Peyer's patch (tissue), 4 donors: ENCODE data around the gene PMPCA.

ENCODE experiments used
- CTCF ChIP-seq, 6 experiments: fragments of 450-650 bp in 4 of 6; fragments of 200-600 bp in 2 of 6; sonication (generic) in 1 of 6; IDR thresholded peaks; one replicate each; pipeline ENCODE4 v1.5.1; 2017 to 2019; ENCODE audit warnings: antibody characterized with exemption in 6 of 6, mild to moderate bottlenecking in 3 of 6, moderate library complexity in 1 of 6
- POLR2A ChIP-seq, 2 donors: fragments of 450-650 bp; IDR thresholded peaks; one replicate each; pipeline ENCODE4 v1.5.1; 2017; ENCODE audit warnings: antibody characterized with exemption in 2 of 2, mild to moderate bottlenecking in 2 of 2, moderate library complexity in 2 of 2

- TF ChIP-seq CTCF (IDR thresholded peaks at IDR 0.05) (no peak), POLR2A (IDR thresholded peaks at IDR 0.05) (no peak)
Observed at GRCh38 chr9:136447173-136447778, 36.8 kb downstream of the PMPCA start.
